GM21515 (cell line): Measurements from ENCODE around the gene PKD1.

ENCODE experiments used
- ATAC-seq: cut with Tn5 transposase; IDR thresholded peaks from one replicate; pipeline ENCODE4 v1.9.1; 2021; ENCODE audit not compliant: unreplicated experiment

The PKD1 gene

DNA sequence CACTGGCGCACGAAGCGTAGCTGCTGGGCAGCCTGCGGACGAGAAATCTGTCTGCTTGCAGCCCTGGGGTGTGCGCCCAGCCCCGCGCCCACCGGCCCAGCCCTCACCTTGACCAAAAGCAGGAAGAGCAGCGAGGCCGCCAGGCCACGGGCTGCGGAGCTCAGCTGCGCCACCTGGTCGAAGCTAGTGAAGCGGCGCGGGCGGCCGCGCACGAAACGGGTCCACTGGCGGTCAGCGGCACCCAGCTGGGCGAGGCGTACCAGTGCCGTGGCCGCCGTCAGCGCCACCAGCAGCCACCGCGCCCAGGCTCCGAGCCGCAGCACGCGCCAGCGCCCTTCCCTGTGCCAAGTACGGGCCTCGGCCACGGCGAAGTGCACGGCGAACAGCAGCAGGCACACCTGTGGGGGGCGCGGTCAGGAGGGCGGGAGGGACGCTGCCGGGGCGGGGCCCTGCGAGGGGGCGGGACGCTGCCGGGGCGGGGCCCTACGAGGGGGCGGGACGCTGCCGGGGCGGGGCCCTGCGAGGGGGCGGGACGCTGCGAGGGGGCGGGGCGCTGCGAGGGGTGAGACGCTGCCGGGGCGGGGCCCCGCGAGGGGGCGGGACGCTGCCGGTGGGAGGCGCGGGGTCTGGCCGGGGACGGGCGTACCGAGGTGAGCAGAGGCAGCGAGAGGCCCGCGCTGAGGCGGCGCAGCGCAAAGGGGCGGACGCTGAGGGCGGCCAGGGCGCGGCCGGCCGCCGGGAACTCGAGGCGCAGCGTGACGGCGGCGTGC lies 44.7 kb downstream of the PKD1 start:
- ATAC-seq = no peak

DNA sequence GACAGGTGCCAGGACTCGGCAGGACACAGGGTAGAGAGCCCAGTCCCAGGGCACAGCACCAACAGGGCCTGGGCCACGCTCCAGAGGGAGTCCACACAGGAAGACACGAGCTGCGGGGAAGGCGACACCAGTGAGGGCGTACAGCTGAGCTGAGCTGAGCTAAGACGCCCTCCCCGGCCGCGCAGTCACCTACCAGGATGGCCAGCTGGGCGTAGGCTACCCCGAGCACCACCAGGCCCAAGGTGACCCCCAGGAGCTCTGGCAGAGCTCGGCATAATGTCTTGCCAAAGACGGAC lies 45.3 kb downstream of the PKD1 start:
- ATAC-seq = no peak

DNA sequence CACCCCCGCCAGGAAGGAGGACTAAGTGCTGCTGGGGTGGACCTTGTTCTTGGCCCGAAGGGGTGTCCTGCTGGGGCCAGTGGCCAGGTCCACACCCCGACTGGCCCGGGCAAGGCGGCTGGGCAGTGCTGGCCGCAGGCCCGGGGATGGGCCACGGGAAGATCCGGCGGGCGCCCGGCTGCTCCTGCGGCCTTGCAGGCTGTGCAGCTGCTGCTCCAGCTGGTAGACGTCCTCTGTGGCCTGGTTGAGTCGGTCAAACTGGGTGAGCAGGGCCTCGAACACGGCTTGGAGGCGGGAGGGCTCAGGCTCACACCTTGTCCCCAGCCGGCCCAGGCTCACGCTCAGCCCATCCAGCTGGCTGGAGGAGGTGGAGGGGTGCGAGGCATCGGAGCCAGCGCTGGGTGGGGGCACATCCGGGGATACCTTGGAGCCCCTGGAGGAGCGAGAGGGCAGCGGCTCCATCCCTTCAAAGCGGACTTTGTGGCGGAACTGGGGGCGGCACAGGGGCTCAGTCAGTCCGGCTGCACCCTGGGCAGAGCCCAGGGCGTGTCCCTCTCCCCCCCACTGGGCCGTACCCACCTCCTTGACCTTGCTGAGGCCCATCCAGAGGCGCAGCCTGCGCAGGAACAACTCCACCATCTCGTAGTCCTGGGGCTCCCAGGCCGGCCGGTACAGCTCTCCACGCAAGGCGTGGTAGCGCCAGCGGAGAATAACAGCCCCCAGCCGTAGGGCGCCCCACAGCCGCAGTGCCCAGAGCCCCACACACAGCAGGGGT lies 45.8 kb downstream of the PKD1 start:
- ATAC-seq = no peak

DNA sequence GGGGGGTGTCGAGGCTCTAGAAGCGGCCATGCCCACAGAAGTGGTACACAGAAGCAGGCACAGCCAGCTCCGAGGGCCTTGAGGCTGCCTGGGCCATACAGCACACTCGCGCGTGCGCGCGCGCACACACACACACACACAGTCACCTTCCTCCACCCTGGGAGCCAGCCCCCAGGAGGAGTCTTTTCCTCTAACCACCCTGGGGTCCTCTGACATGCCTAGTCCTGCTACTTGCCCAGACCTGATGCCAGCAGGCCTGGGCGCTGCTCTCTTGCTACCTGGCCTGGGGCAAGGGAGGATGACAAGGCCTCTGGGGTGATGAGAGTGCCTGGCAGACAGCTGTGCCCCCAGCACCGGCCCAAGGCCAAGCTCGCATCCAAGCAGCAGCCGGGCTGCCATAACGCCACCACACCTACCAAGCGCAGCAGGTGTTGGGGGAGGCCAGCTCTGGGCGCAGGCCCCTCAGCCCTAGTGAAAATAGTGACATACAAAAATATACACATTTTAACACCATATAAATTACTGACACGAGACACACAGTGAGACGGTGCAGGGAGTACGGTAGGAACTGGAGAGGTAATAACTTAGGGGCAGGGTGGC lies 46.8 kb downstream of the PKD1 start:
- ATAC-seq = no peak

DNA sequence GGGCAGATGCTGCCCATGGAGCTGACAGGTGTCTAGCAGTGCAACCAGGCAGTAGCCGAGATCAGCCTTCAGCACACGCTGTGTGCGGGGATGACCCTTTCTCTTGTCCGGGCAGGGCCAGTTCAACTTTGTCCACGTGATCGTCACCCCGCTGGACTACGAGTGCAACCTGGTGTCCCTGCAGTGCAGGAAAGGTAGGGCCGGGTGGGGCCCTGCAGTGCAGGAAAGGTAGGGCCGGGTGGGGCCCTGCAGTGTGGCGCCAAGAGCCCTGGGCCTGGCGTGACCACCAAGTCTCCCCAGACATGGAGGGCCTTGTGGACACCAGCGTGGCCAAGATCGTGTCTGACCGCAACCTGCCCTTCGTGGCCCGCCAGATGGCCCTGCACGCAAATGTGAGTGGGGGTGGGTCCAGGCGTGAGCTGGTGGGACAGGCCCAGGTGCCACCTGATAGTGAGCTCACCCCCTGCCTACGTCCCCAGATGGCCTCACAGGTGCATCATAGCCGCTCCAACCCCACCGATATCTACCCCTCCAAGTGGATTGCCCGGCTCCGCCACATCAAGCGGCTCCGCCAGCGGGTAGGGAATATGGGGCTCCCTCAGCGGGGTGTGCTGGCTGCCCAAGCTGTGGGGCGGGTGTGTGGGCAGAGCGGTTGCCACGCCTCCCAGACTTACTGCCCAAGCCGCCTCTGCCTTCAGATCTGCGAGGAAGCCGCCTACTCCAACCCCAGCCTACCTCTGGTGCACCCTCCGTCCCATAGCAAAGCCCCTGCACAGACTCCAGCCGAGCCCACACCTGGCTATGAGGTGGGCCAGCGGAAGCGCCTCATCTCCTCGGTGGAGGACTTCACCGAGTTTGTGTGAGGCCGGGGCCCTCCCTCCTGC lies 47.7 kb downstream of the PKD1 start:
- no peak for ATAC-seq

DNA sequence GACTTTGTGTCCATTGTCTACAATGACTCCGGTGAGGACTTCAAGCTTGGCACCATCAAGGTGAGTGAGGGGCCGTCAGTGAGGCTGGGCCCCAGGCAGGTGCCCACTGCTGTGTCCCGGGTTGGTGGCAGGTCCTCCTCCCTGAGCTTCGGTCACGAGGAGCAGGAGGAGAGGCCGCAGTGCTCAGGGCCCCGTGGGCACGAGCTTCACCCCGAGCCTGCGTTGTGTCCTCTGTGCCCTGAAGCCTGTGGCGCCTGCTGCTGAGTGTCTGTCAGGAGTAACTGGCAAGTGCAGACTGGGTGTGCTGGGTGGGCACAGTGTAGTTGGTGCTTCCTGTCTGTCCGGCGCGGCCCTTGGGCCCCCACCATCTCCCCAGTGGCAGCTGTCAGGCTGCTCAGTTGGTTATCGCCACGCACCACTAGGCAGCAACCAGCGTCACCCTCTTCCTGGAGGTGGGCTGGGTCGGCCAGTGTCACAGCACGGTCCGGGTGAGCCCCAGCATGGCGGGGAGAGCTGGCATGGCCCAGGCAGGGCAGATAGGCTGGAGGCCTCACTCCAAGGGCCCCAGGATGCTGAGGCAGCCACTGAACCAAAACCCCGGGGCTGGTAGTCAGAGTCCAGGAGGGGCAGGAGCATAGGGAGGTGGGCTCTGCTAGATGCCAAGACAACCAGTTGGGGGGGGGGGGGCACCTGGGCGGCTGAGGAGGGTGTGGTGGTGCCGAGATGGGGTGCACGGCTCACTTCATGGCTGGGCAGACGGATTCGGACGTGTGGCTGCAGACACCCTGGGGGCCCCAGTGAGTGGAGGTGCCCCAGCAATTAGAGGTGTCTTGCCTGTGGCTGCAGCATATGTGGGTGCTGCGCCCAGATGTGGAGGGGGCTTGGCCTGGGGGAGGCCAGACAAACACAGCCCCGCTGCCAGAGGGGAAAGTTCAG lies 48.6 kb downstream of the PKD1 start:
- ATAC-seq = no peak

DNA sequence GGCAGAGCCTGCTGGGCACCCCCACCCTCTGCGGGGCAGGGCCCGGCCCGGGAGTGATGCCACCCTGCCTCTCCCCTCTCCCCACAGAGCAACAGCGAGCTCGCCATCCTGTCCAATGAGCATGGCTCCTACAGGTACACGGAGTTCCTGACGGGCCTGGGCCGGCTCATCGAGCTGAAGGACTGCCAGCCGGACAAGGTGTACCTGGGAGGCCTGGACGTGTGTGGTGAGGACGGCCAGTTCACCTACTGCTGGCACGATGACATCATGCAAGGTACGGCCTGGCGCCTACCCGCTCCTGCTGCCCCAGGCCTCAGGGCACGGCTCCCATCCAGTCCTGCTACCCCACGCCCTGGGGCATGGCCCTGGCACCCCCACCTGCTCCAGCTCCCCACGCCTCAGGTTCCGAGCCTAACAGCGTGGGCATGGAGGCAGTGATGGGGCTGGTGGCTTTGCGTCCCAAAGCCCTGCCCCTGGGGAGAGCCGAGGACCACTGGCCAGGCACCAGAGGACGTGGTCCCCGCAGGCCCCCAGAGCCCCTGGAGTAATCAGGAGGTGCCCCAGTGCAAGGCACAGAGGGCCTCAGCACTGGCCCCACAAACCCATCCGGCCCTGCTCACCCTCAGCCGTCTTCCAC lies 49.5 kb downstream of the PKD1 start:
- ATAC-seq = no peak

DNA sequence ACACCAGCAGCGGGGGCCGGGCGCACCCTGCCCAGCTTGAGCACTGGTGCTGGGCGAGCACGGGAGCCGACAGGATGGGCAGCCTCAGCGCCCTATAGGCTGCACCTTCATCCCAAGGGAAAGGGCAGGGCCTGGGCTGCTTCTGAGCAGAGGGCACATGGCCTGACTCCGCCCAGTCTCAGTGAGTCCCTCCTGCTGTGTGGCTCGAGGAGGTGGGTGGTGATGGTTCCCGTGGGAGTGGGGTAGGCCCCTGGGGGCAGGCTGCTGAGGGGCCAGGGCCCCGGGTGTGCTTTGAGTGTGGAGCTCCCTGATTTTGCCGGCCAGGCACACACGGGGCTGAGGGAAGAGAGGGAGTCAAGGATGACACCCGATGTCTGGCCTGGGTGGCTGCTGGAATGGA lies 50.0 kb downstream of the PKD1 start:
- no peak for ATAC-seq

DNA sequence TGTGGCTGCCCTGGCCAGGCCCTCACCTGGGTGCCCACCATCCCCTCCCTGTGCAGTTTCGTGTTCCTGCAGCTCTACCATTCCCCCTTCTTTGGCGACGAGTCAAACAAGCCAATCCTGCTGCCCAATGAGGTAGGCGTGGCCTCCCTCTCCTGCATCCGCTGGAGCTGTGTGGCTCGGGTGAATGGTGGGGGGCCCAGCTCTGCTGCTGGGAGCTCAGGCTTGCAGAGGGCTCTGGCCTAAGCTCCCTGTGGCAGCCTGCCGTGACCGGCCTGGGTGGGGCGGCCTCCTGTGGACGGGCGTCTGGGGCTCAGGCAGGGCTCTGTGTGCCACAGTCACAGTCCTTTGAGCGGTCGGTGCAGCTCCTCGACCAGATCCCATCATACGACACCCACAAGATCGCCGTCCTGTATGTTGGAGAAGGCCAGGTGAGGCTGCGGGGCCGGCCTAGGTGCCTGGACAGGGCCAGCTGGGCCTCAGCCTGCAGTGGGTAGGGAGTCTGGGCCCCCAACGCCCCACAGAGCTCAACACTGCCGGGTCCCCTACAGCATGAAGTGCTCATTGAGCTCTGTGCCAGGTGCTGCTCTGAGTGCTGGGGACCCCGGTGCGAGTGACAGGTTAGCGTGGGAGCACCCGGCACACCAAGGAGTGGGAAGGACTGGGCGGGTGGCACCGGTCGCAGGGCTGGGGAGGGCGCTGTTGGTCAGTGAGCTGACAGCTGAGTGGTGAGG lies 50.6 kb downstream of the PKD1 start:
- ATAC-seq = no peak

DNA sequence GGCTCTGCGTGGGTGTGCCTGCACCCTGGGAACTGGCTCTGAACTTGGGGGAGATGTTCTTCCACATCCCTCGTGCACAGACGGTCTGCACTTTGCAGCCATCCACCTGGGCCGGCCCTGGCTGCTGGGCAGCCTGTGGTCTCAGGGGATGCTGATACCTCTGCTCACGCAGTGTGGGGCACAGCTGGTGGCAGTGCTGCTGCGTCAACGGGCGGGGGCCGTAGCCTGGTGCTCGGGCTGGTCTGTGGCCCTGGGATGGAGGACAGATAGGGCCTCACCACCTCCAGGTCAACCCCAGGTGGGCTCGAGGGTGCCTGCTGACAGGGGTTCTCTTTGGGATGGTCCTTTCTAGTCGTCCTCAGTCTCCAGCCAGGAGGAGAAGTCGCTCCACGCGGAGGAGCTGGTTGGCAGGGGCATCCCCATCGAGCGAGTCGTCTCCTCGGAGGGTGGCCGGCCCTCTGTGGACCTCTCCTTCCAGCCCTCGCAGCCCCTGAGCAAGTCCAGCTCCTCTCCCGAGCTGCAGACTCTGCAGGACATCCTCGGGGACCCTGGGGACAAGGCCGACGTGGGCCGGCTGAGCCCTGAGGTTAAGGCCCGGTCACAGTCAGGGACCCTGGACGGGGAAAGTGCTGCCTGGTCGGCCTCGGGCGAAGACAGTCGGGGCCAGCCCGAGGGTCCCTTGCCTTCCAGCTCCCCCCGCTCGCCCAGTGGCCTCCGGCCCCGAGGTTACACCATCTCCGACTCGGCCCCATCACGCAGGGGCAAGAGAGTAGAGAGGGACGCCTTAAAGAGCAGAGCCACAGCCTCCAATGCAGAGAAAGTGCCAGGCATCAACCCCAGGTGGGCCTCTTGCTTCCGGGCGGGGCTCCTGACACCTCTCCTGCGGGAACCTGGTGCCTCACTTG lies 51.6 kb downstream of the PKD1 start:
- ATAC-seq = no peak

DNA sequence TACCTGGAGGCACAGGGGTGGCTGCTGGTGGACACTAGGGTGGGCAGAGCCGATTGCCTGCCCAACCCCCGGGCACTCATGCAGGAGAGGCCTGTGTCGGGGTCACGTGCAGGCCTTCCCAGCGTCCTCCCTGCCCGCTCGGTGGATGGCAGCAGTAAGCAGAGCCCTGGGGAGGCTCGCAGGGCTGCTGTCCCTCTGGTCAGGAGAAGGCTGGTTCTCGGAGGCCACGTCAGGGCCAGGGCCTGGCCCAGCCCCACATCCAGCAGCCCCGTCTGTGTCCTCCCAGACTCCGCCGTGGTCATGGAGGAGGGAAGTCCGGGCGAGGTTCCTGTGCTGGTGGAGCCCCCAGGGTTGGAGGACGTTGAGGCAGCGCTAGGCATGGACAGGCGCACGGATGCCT lies 52.3 kb downstream of the PKD1 start:
- ATAC-seq = no peak

DNA sequence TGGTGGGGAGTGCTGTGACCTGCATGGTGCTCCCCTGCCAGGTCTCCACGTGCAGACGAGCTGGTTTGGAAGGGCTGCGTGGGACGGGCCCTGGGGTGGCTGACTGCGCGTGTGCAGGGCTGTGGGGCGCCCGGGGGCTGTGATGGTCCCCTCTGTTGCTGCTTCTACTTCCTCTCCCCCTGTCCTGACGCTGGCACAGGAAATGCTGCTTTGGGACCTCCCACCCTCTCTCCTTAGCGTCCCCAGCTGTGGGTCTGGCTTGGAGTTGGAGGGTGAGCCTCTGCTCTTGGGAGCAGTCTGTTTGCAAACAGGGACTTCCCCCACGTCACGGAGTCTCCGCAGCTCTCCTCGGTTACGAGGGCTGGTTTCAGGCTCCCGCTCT lies 52.7 kb downstream of the PKD1 start:
- ATAC-seq = no peak

DNA sequence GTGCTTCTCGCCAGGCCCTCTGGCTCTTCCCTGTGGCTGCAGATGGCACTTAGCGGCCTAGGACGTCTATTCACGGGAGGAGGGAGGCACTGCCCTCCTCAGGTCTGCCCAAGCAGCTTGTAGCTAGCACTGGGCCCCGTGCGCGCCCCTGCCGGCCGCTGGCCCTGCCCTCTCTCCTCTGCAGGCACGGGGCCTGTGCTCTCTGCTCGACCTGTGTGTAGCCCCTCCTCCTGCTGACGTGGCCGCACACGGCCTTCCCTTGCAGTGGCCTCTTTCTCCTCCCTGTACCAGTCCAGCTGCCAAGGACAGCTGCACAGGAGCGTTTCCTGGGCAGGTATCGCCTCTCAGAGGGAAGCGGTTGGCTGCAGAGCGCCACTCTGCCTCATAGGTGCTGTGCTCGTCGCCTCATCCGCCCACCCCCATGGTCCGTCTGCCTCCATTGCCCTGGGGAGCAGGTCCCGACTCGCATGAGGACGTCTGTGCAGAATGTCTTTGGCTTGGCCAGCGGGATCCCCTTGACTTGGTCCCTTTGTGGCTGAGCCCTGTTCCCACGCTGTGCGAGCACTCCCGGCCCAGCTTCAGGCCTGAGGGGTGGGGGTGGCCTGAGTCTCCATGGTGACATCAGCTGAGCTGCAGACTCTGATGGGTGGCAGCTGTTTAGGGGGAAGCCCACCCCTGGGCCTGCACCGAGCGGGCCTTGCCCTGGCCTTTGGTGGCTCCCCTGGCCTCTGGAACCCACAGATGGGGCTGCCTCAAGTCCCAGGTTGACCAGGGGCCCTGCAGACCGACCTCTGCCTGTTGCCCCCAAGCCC lies 53.3 kb downstream of the PKD1 start:
- ATAC-seq = no peak

DNA sequence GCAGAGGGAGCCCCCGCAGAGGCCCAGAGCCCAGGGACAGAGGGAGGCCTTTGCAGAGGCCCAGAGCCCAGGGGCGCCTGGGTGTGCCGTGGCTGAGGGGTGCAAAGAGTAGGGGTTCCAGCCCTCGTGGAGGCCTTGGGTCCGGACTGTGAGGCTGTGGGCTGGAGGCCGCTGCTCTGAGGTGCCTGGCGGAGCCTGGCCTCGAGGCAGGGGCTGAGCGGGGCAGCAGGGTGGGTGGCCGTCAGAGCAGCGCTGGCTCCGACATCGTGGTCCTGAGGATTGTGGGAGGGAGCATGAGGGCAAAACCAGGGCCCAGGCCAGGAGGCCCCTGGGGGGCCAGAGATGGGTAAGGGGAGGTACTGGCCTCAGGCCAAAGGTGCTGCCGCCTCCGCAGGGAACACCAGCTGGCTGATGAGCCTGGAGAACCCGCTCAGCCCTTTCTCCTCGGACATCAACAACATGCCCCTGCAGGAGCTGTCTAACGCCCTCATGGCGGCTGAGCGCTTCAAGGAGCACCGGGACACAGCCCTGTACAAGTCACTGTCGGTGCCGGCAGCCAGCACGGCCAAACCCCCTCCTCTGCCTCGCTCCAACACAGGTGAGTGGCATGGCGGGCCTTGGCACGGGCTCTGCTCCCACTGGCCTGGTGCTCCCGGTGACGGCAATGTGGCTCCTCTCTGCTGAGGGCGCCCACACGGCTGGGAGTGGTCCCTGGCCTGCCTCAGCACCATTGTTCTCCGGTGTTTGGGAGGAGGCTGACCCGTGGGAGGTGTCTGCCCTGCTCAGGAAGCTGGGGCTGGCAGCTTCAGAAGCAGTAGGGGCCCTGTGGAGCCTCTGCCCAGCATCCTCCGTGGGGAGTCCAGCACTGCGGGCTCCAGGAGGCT lies 54.3 kb downstream of the PKD1 start:
- ATAC-seq = no peak

DNA sequence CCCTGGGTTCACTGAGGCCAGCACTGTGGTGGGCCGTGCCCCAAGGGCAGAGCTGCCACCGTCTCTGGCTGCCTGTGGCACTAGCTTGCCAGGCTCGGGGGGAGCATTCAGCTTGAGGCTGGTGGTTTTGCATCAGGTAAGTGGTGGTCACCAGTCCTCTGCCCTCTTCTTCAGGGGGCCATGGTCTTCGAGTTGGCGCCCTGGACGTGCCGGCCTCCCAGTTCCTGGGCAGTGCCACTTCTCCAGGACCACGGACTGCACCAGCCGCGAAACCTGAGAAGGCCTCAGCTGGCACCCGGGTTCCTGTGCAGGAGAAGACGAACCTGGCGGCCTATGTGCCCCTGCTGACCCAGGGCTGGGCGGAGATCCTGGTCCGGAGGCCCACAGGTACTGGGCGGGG lies 55.7 kb downstream of the PKD1 start:
- ATAC-seq = no peak

DNA sequence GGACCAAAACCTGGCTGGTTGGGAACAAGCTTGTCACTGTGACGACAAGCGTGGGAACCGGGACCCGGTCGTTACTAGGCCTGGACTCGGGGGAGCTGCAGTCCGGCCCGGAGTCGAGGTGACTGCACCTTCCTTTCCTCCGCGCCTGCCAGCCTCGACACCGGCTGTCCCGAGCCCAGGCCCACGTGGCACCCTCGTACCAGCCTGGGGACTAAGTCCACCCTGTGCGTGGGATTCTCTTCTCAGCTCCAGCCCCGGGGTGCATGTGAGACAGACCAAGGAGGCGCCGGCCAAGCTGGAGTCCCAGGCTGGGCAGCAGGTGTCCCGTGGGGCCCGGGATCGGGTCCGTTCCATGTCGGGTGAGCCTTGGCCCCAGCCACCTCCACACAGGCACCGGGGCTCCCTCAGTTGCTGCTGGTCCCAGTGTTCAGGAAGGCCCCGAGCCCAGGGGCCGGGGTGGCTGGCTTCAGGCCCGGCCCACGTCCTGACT lies 56.3 kb downstream of the PKD1 start:
- no peak for ATAC-seq
